Measurements from ENCODE around the gene FKBP4. TPM values are rescaled to one million over a fixed set of nuclear protein-coding genes. Genes with fewer than 3 reads are reported as not detected.
A peak's percentile ranks its signal among the peaks of the same experiment; 100 is the strongest.

FKBP4 gene
- total and polyA plus RNA-seq, 9 of the 15 experiments (the other 6 are each of a cell fraction or from before 2014, with no cell fraction given) = 16.3 to 154 (median 90.1) TPM

DNA sequence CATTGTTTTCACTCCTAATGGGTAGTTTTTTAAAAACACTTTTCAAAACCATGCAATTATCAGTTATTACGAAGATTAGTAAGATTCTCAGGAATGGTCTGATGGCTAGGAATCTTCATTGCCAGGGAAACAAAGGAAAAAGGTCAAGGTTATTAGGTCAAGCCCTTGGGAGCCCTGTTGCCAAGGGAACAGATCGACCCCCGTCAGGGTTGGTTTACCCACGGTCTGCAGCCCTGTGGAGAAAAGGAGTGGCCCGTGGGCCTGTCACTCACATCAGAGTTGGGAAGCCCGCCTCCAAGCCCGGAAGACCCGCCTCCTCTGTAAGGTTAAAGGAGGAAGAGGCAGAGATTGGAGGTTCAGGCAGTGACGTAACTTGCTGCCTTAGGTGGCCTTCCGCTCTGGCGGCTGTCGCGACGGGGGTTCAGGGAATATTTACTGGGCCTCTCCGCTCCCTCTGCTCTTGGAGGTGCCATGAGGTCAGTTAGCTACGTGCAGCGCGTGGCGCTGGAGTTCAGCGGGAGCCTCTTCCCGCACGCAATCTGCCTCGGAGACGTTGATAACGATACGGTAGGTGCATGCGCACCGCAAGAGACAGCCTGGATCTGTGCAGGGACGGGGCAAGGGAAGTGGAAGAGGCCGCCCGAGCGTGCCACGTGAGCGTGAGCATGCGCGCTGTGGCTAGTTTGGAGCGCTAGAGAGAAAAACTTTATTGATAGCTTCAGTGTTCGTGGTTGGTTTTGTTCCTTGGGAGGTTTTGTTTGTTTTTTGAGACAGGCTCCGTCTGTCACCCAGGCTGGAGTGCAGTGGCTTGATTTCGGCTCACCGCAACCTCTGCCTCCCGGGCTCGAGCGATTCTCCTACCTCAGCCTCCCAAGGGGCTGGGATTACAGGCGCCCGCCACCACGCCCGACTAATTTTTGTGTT, 17.8 kb downstream of the FKBP4 start, which contains the start of gene ITFG2 (continued):
- TF ChIP-seq, protein P1, sequence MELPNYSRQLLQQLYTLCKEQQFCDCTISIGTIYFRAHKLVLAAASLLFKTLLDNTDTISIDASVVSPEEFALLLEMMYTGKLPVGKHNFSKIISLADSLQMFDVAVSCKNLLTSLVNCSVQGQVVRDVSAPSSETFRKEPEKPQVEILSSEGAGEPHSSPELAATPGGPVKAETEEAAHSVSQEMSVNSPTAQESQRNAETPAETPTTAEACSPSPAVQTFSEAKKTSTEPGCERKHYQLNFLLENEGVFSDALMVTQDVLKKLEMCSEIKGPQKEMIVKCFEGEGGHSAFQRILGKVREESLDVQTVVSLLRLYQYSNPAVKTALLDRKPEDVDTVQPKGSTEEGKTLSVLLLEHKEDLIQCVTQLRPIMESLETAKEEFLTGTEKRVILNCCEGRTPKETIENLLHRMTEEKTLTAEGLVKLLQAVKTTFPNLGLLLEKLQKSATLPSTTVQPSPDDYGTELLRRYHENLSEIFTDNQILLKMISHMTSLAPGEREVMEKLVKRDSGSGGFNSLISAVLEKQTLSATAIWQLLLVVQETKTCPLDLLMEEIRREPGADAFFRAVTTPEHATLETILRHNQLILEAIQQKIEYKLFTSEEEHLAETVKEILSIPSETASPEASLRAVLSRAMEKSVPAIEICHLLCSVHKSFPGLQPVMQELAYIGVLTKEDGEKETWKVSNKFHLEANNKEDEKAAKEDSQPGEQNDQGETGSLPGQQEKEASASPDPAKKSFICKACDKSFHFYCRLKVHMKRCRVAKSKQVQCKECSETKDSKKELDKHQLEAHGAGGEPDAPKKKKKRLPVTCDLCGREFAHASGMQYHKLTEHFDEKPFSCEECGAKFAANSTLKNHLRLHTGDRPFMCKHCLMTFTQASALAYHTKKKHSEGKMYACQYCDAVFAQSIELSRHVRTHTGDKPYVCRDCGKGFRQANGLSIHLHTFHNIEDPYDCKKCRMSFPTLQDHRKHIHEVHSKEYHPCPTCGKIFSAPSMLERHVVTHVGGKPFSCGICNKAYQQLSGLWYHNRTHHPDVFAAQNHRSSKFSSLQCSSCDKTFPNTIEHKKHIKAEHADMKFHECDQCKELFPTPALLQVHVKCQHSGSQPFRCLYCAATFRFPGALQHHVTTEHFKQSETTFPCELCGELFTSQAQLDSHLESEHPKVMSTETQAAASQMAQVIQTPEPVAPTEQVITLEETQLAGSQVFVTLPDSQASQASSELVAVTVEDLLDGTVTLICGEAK (IDR thresholded peaks at IDR 0.05) = peak; percentile 100
- TF ChIP-seq, protein P1 (CRISPR knock-in tag; IDR thresholded peaks at IDR 0.05) = peak; percentile 100
- TF ChIP-seq, protein P2, sequence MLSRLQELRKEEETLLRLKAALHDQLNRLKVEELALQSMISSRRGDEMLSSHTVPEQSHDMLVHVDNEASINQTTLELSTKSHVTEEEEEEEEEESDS (CRISPR knock-in tag; IDR thresholded peaks at IDR 0.05) = no peak
- TF ChIP-seq NFRKB (IDR thresholded peaks at IDR 0.05; ENCODE audit: low read depth) (0 out of 2 replicates have a peak, but pooled peaks have one; percentile 47), CREM (IDR thresholded peaks at IDR 0.05; ENCODE audit: low read depth) (peak; percentile 89), ZNF780A (CRISPR knock-in tag; IDR thresholded peaks at IDR 0.05) (no peak), MTA3 (IDR thresholded peaks at IDR 0.05; ENCODE audit: borderline replicate concordance) (peak; percentile 91; the same call in 1 of the 2 replicates), PHF21A (IDR thresholded peaks at IDR 0.05; ENCODE audit: borderline replicate concordance, low read depth) (no peak), POLR2G (IDR thresholded peaks at IDR 0.05; ENCODE audit: low read depth, low read length) (peak; percentile 94), ZNF785 (CRISPR knock-in tag; IDR thresholded peaks at IDR 0.05) (no peak), NCOA1 (IDR thresholded peaks at IDR 0.05; ENCODE audit: low read depth) (0 out of 2 replicates have a peak, but pooled peaks have one; percentile 46), ZBTB7A (IDR thresholded peaks at IDR 0.05; ENCODE audit: borderline replicate concordance, control insufficient read depth, low read depth, low read length) (peak; percentile 62; the same call in 1 of the 2 replicates), SIRT6 (IDR thresholded peaks at IDR 0.05; ENCODE audit: low read depth, low read length) (no peak), MIER1 (IDR thresholded peaks at IDR 0.05; ENCODE audit: low read depth) (no peak), ARHGAP35 (IDR thresholded peaks at IDR 0.05; ENCODE audit: partially characterized antibody) (no peak)
